ENCODE measurements around the gene FAM217B.
"Not testable (repeated sequence)": the region's sequence is repeated elsewhere in the genome, so short reads cannot be mapped to it uniquely, and the experiment has no call there.

FAM217B gene

GRCh38 chr20:59939052-59939878 lies 924 bp upstream of the FAM217B start:
- DNase-seq: no peak

- DNase-seq: no peak
These were observed 385 bp upstream of the FAM217B start for GRCh38 chr20:59939879-59940128.

- DNase-seq: no peak
These were observed 736 bp downstream of the FAM217B start for GRCh38 chr20:59940956-59941294.

DNA sequence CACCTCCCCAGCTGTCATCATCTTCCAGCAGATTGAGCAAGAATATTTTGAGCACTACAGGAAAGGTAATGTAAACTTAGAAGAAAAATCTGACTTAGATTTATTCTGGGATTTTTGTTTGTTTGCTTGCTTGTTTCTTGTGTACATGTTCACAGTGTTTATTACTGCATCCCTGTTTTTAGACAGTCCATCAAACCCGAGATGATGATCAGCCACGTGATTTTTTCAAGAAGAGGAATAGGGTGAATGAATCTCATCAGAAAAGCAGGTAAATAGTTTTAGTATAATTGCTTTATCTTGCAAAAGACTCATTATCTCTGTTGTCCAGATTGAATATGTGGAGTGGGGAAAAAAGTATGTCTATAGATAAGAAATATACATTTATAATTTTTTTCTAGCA lies 2.1 kb downstream of the FAM217B start:
- no peak for DNase-seq

DNA sequence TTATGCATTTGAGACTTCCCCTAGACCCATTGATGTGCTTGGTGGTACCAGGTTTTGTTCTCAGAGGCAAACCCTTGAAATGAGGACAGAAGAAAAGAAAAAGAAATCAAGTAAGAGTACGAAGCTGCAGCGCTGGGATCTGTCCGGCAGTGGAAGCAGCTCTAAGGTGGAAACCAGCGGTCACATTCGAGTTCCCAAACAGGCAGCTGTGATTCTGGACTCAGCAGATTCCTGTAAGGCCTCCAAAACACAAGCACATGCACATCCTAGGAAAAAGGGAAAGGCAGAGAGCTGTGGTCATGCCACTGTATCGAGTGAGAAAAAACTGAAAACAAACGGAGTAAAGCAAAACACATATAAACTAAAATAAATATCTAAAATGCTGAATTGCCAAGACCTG lies 4.5 kb downstream of the FAM217B start:
- DNase-seq: no peak

- DNase-seq: no peak
These were observed 5.0 kb downstream of the FAM217B start for GRCh38 chr20:59945175-59945574.

DNA sequence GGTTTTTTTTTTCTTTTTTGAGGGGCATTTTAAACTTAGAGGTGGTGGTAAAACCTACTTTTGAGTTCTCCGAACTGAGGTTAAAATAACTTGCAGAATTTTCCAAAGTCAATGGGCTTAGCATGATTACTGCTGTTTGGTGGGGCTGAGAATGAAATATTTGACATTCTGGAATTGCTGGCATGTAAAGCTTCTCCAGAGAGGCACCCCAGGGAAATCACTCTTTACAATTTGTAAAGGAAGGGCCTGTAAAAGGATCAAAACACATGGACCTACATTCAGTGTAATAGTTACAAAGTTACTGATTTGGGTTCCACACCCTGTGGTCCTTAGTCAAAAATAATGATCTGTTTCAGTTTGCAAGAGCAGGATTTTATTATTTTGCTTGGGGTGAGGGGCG lies 5.5 kb downstream of the FAM217B start:
- no peak for DNase-seq

DNA sequence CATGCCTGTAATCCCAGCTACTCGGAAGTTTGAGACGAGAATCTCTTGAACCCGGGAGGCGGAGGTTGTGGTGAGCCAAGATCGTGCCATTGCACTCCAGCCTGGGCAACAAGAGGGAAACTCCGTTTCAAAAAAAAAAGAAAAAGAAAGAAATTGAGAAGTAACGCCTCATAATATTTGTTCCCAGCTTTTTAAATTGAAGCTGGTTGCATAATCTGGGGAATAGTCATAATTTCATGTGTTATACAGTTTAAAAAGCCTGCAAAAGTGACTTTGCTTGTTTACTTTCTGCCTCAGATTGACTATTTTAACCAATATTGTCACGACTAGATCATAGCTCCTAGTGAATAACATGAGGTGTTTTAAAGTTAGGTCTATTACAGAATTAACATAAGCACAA lies 7.2 kb downstream of the FAM217B start:
- DNase-seq: no peak

DNA sequence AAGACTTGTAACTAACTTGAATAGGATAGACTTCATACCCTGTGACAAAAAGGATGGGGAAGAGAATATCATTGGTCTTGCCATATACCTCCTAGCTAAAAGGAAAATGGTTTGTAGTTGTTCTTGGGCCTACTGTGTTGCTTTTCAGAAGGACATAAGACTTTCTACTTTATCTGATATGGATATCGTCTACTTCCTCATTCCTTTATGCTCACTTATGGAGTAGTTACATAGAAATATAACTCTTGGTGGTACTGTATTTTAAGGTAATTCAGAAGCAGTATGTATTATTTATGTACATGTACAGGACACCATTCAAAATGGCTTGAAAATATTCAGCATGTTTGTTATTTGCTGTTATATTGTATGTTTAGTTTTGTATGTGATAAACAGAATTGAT lies 8.0 kb downstream of the FAM217B start:
- DNase-seq: no peak

DNA sequence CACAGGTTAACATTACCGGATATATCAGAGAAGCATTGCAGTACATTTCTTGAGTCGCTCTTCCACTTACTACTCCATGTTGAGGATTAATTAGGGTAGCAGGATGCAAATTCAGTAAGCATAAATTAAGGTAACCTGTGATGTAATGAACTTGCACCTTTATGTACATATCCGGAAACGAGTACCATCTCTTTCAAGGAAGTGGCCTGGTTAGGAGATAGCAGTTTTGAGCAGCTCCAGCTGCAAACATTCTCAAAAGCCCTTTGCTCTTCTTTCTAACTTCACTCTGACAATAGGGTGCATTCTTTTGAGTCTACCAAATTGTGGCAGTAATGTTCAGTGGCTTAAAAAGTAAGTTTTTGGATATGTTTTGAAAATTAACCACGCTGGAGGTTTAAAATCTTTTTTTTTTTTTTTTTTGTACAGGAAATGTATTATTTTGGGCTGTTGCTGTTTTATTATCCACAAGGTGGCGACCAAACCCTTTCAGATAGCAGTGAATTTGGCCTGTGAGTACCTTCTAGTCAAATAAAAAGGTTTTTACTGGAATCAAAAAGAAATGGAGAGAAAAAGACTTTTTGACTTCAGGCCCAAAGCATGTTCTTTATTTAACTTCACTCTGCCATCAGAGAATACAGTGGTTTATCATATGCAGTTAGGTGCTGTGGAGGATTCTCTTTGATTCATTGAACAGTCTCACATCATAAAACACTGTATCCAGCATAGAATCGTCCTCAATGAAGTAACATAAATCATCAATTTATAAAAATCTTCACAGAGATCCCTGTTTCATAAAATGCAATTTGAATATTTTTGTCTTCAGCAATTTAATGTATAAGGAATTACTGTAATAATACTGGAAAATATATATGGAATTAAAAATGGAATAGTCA lies 8.9 kb downstream of the FAM217B start:
- peak; percentile 64 for DNase-seq

GRCh38 chr20:59949911-59950310 lies 9.7 kb downstream of the FAM217B start:
- DNase-seq: no peak

GRCh38 chr20:59954718-59955117 lies 14.5 kb downstream of the FAM217B start:
- no peak for DNase-seq

DNA sequence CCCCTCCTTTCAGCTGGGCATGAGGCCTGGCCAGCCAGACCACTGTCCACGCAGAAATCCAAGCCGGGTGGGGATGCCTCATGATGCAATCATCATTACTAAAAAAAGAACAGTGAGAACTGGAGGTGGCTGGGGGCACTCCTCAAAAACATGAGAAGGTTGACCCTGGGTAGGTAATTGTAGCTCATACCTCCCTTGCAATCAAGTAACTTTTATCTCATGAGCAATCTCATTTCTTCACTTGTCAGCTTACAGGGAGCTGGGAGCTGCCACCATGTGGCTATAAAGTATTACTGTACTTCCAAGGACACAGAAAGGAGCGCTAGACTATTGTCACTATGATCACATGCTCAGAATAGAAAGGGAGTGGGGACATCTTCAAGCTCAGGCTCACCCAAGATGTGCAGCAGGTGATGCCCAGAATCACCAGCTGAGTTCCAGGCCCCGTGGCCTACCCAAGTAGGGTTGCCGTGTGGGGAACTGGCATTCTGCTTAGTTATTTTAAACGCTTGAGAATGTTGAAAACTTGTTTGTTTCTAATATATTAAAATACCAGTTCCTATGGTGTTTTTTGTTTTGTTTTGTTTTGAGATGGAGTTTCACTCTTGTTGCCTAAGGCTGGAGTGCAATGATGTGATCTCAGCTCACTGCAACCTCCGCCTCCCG lies 15.1 kb downstream of the FAM217B start:
- DNase-seq: peak; percentile 23

- DNase-seq: not testable (repeated sequence)
These were observed 17.4 kb downstream of the FAM217B start for GRCh38 chr20:59957568-59957967.

DNA sequence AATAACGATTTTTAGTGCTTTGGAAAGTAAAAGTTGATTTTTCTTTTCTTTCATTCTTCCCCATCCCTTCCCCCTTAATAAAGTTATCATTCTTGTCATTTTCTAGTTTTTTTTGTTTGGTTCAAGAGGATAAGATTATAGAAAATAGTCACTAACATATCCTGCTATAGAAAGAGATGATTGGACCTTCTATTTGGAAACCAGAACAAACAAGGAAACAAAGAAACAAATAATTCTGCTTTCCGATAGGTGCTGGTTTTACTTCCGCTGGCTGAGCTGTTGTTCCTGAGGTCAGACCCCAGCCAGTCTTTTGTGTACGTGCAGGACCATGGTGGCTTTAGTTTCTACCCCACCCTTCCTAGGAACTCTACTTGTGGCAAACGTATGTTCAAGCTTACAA lies 17.9 kb downstream of the FAM217B start, which contains the start of gene CDH26:
TSS of gene CDH26 (plus strand) at position 301 of the 400 bp plus-strand sequence. CDS start 304 bp downstream, outside the sequence.
- DNase-seq: peak; percentile 60

DNA sequence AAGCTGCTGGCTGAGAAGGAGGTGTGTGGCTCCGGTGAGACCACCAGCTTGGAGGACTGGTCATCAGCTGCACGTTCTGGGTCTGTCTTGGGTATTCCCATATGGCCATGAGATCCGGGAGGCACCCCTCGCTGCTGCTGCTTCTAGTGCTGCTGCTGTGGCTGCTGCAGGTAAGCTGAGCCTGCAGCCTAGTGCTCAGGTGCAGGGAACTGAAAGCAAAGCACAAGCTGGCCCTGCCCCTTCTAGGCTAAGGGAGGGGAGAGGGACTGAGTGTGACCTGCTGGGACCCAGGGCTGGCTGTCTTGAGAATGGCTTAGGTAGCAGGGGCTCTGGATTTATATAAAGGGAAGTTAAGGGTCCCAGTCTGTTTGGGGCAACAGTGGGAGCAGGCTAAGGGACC lies 18.4 kb downstream of the FAM217B start:
- DNase-seq: peak; percentile 79

GRCh38 chr20:59961423-59961822 lies 21.2 kb downstream of the FAM217B start:
- DNase-seq: no peak

- DNase-seq: no peak
These were observed 22.0 kb downstream of the FAM217B start for GRCh38 chr20:59962155-59962554.

DNA sequence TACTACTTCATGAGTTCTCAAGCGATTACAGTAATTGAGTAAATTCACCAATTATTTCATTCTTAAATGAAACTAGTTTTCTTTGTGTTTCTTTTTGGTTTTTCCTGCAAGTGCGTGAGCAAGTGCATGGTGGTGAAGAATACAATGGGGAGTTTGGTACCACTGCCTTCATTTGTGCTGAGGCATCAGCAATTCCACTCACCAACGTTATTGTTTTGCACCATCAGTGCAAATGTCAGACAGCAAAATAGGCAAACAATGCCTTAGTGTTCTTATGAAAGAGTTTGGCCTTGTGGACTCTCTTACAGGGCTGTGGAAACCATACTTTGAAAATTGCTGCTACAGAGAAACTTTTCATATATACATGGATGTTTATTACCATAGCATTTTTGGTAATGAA lies 26.2 kb downstream of the FAM217B start:
- no peak for DNase-seq

DNA sequence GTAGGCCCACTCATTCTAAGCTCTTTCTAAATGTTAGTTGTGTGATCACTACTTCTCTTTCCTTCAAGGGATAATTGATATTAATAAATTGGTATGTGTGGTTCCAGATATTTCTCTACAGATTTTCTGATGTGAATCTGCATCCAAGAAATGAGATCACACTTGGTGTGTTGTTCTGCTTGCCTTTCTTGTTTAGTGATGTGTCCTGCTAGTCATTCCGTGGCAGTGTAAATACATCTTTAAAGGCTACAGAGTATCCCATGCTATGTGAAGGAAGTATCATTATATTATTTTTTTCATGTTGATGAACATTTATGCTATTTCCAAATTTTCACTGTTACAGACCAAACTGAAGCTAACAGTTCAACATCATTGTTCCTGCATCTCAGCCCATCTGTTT lies 31.2 kb downstream of the FAM217B start:
- no peak for DNase-seq

- no peak for DNase-seq
These were observed 32.0 kb downstream of the FAM217B start for GRCh38 chr20:59972037-59972801.

- no peak for DNase-seq
These were observed 36.1 kb downstream of the FAM217B start for GRCh38 chr20:59976156-59976782.

GRCh38 chr20:59977086-59977485 lies 36.9 kb downstream of the FAM217B start:
- no peak for DNase-seq

Measured in NCI-H2029 (cell line).